Neuronal stem cell (in vitro differentiated cells): ENCODE data around the gene CTNNBL1. TPM values are rescaled to one million over a fixed set of nuclear protein-coding genes. Genes with fewer than 3 reads are reported as not detected.

ENCODE experiments used
- DNase-seq: peaks from one replicate; pipeline ENCODE4 v3.0.0-alpha.2; 2013; ENCODE audit warnings: low spot score
- H2AFZ ChIP-seq: one replicate; pipeline ENCODE4 v1.6.1; 2013; ENCODE audit warnings: mild to moderate bottlenecking, low read length, inconsistent platforms
- H2AK5ac ChIP-seq: 2 replicates; pipeline ENCODE4 v1.6.1; 2013; ENCODE audit warnings: low read depth, mild to moderate bottlenecking, inconsistent platforms, low read length, moderate library complexity, mixed read lengths
- H2BK120ac ChIP-seq: 2 replicates; pipeline ENCODE4 v1.6.1; 2013; ENCODE audit warnings: low read depth, mild to moderate bottlenecking, inconsistent platforms, low read length, moderate library complexity, mixed read lengths
- H2BK12ac ChIP-seq: one replicate; pipeline ENCODE4 v1.6.1; 2013; ENCODE audit warnings: low read length, inconsistent platforms
- H2BK15ac ChIP-seq: 2 replicates; pipeline ENCODE4 v1.6.1; 2013; ENCODE audit warnings: mild to moderate bottlenecking, low read length, inconsistent platforms, mixed read lengths
- H2BK5ac ChIP-seq: one replicate; pipeline ENCODE4 v1.6.1; 2013; ENCODE audit warnings: inconsistent platforms, mild to moderate bottlenecking, low read length, moderate library complexity
- H3K14ac ChIP-seq: one replicate; pipeline ENCODE4 v1.6.1; 2013; ENCODE audit warnings: low read length, inconsistent platforms
- H3K18ac ChIP-seq: 2 replicates; pipeline ENCODE4 v1.6.1; 2013; ENCODE audit warnings: low read length, inconsistent platforms
- H3K23ac ChIP-seq: 2 replicates; pipeline ENCODE4 v1.6.1; 2013; ENCODE audit warnings: low read depth, mild to moderate bottlenecking, mixed read lengths, low read length, inconsistent platforms; ENCODE audit not compliant: poor library complexity
- H3K27ac ChIP-seq: replicated peaks from 3 replicates; pipeline ENCODE4 v1.5.1; 2013; ENCODE audit warnings: low read length, inconsistent platforms
- H3K27me3 ChIP-seq, 3 experiments: 2 replicates each; pipeline ENCODE4 v1.6.1; 2013; ENCODE audit warnings: low read length in 3 of 3, mild to moderate bottlenecking in 2 of 3, inconsistent platforms in 1 of 3, low read depth in 1 of 3, mixed read lengths in 1 of 3, moderate library complexity in 1 of 3; ENCODE audit not compliant: control insufficient read depth in 3 of 3, insufficient read depth in 3 of 3
- H3K36me3 ChIP-seq, 2 donors: replicated peaks in 1 of 2; 2 replicates each; pipeline ENCODE4 v1.6.1; 2013; ENCODE audit warnings: low read length in 2 of 2; ENCODE audit not compliant: control insufficient read depth in 2 of 2, insufficient read depth in 2 of 2
- H3K4ac ChIP-seq: 2 replicates; pipeline ENCODE4 v1.6.1; 2013; ENCODE audit warnings: inconsistent platforms, mild to moderate bottlenecking, low read length, moderate library complexity
- H3K4me1 ChIP-seq, 2 donors: 1 replicate in 1 of 2; 2 replicates in 1 of 2; pipeline ENCODE4 v1.6.1; 2013; ENCODE audit warnings: low read length in 2 of 2, low read depth in 1 of 2; ENCODE audit not compliant: control insufficient read depth in 2 of 2, insufficient read depth in 1 of 2
- H3K4me2 ChIP-seq: one replicate; pipeline ENCODE4 v1.6.1; 2013; ENCODE audit warnings: mild to moderate bottlenecking, low read length, inconsistent platforms; ENCODE audit not compliant: insufficient read depth, poor library complexity, severe bottlenecking
- H3K4me3 ChIP-seq, 2 donors: 2 replicates each; pipeline ENCODE4 v1.5.1; 2013; ENCODE audit warnings: low read length in 2 of 2, mild to moderate bottlenecking in 2 of 2, inconsistent platforms in 1 of 2, moderate library complexity in 1 of 2
- H3K79me1 ChIP-seq: one replicate; pipeline ENCODE4 v1.6.1; 2013; ENCODE audit warnings: low read depth, mild to moderate bottlenecking, inconsistent platforms, low read length, moderate library complexity
- H3K9ac ChIP-seq: one replicate; pipeline ENCODE4 v1.6.1; 2013; ENCODE audit warnings: mild to moderate bottlenecking, low read depth, low read length, inconsistent platforms; ENCODE audit not compliant: poor library complexity
- H3K9me3 ChIP-seq, 2 donors: replicated peaks in 1 of 2; 2 replicates each; pipeline versions ENCODE3 to v1.6.1; 2013; ENCODE audit warnings: low read length in 2 of 2, mild to moderate bottlenecking in 2 of 2, inconsistent platforms in 1 of 2, low read depth in 1 of 2, mixed read lengths in 1 of 2, moderate library complexity in 1 of 2; ENCODE audit not compliant: control insufficient read depth in 2 of 2, insufficient read depth in 1 of 2
- H4K8ac ChIP-seq: one replicate; pipeline ENCODE4 v1.6.1; 2013; ENCODE audit warnings: low read depth, mild to moderate bottlenecking, inconsistent platforms, low read length, moderate library complexity
- H4K91ac ChIP-seq: one replicate; pipeline ENCODE4 v1.6.1; 2013; ENCODE audit warnings: low read length, low read depth, mild to moderate bottlenecking, inconsistent platforms; ENCODE audit not compliant: poor library complexity
- WGBS, 2 donors: extraction: QIAGEN DNeasy Blood & Tissue Kit; methylation state at CpG; one replicate each; pipeline ENCODE4 v1.1.7; 2013; ENCODE audit warnings: missing lambda C conversion rate in 2 of 2, mixed read lengths in 1 of 2; ENCODE audit not compliant: insufficient read length in 2 of 2, insufficient replicate concordance in 1 of 2; ENCODE audit errors: extremely low coverage in 2 of 2; 5-methylcytosine and 5-hydroxymethylcytosine counted together
- polyA plus RNA-seq, 2 experiments: library from polyadenylated mRNA; stranded (reverse); fragments of 200-250 nt; gene quantifications; one replicate each; pipeline ENCODE4 v1.2.3, GENCODE V29; 2013

CTNNBL1 gene, protein sequence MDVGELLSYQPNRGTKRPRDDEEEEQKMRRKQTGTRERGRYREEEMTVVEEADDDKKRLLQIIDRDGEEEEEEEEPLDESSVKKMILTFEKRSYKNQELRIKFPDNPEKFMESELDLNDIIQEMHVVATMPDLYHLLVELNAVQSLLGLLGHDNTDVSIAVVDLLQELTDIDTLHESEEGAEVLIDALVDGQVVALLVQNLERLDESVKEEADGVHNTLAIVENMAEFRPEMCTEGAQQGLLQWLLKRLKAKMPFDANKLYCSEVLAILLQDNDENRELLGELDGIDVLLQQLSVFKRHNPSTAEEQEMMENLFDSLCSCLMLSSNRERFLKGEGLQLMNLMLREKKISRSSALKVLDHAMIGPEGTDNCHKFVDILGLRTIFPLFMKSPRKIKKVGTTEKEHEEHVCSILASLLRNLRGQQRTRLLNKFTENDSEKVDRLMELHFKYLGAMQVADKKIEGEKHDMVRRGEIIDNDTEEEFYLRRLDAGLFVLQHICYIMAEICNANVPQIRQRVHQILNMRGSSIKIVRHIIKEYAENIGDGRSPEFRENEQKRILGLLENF
- polyA plus RNA-seq (2013, experiment 1 of 2) = 106 TPM
- 108 TPM for polyA plus RNA-seq (2013, experiment 2 of 2)

GRCh38 chr20:37693635-37694626 is at the start of gene CTNNBL1:
TSS of gene CTNNBL1 (plus strand) at chr20:37694030. CDS start at chr20:37694123, 93 bp downstream.
- Histone ChIP-seq H3K4ac (no peak within 1 kb of the TSS), H3K27ac (no peak within 1 kb of the TSS), H3K79me1 (peaks cover 2% of the 10 kb centered on the region), H3K9me3 (no peaks in the 10 kb centered on the region), H4K8ac (no peak within 1 kb of the TSS), H2BK12ac (no peak within 1 kb of the TSS), H2AFZ (peak within 1 kb of the TSS; percentile 94), H3K9ac (peak within 1 kb of the TSS; percentile 74), H4K91ac (no peak within 1 kb of the TSS), H3K36me3 (peaks cover 0 to 3% of the 10 kb centered on the region in 2 donors), H3K4me3 (peak within 1 kb of the TSS; percentile 83 to 97), H3K4me1 (peaks cover 0 to 2% of the 10 kb centered on the region in 2 donors), H2BK120ac (no peak within 1 kb of the TSS), H2BK5ac (no peak within 1 kb of the TSS), H2AK5ac (no peak within 1 kb of the TSS), H2BK15ac (no peak within 1 kb of the TSS), H3K23ac (no peak within 1 kb of the TSS), H3K18ac (peak within 1 kb of the TSS; percentile 46), H3K4me2 (peak within 1 kb of the TSS; percentile 58), H3K14ac (no peak within 1 kb of the TSS), H3K27me3 (no peaks in the 10 kb centered on the region)
- WGBS, 2 donors = no CpG with 5 or more reads among the region's 54 CpGs
- peak; percentile 96 for DNase-seq

DNA sequence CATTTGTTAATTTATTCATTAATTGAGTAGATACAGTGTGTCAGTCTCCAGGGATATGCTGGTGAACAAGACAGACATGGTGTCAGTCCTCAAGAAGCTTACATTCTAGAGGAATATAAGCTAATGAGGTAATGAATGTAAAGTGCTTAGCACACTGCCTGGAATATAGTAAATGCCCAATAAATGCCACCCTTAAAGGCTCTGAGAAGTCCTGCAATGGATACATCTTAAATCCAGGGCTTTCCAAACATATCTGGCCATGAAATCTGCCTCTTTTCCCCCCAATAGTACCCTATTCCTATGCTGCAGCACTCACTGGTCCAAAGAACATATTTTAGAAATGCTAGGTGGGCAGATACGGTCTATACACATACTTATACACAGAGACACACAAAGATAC is 49.2 kb upstream of the CTNNBL1 start:
- Histone ChIP-seq H2BK120ac (no peak overlapping the region), H3K9me3 (no peaks in the 10 kb centered on the region), H3K23ac (no peak overlapping the region), H2BK12ac (no peak overlapping the region), H2BK15ac (no peak overlapping the region), H2AK5ac (no peak overlapping the region), H3K14ac (no peak overlapping the region), H4K8ac (no peak overlapping the region), H3K4me2 (no peak overlapping the region), H3K9ac (no peak overlapping the region), H3K27me3 (no peaks in the 10 kb centered on the region), H3K79me1 (no peaks in the 10 kb centered on the region), H4K91ac (no peak overlapping the region), H3K27ac (no peak overlapping the region), H3K4me3 (no peak overlapping the region), H2BK5ac (no peak overlapping the region), H3K4me1 (peaks cover 0 to 8% of the 10 kb centered on the region in 2 donors), H3K18ac (no peak overlapping the region), H3K36me3 (no peaks in the 10 kb centered on the region), H2AFZ (no peak overlapping the region), H3K4ac (no peak overlapping the region)
- no CpG with 5 or more reads among the region's 1 CpG for WGBS, 2 donors
- no peak for DNase-seq

DNA sequence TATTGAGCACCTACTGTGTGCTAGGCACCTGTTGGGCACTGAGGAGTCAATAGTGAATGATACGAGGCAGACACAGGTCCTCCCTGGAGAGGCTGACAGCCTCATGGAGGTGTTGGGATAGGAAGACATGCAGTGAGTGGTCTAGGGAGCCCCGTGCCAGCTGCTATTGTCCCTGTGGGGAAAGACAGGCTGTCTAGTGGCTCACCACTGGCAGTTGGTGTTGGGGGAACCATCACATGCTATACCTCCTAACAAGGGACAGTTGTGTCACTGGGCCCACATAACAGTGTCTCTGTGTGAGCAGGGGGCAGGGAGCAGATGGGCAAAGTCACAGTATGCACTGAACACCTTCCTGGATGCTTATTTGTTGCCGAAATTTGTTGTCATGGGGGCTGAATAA is 45.9 kb upstream of the CTNNBL1 start:
- WGBS, 2 donors = no CpG with 5 or more reads among the region's 3 CpGs
- H3K14ac ChIP-seq = peak overlapping the region; percentile 9
- H3K18ac ChIP-seq = peak overlapping the region; percentile 86
- no peaks in the 10 kb centered on the region for H3K9me3 ChIP-seq
- peaks cover 0 to 30% of the 10 kb centered on the region in 2 donors for H3K4me1 ChIP-seq
- no peak overlapping the region for H3K9ac ChIP-seq
- no peak overlapping the region for H2BK120ac ChIP-seq
- H3K4ac ChIP-seq = no peak overlapping the region
- H3K4me2 ChIP-seq = no peak overlapping the region
- peak overlapping the region; percentile 67 for H2AK5ac ChIP-seq
- peak overlapping the region; percentile 18 for H3K23ac ChIP-seq
- no peak overlapping the region for H2BK15ac ChIP-seq
- H3K4me3 ChIP-seq = no peak overlapping the region
- H3K36me3 ChIP-seq = no peaks in the 10 kb centered on the region
- H3K27ac ChIP-seq = no peak overlapping the region
- H3K79me1 ChIP-seq = no peaks in the 10 kb centered on the region
- H2BK12ac ChIP-seq = no peak overlapping the region
- no peak overlapping the region for H4K8ac ChIP-seq
- DNase-seq = no peak
- H2BK5ac ChIP-seq = no peak overlapping the region
- H3K27me3 ChIP-seq = no peaks in the 10 kb centered on the region
- H4K91ac ChIP-seq = no peak overlapping the region
- no peak overlapping the region for H2AFZ ChIP-seq
